ENCODE results near the gene CBR3.
A peak's percentile ranks its signal among the peaks of the same experiment; 100 is the strongest.

Gene CBR3

GRCh38 chr21:36155603-36156338 is 20.9 kb downstream of the CBR3 start:
- DNase-seq (ENCODE audit: low read depth in 2 of 2, low spot score in 1 of 2), result no peak

DNA sequence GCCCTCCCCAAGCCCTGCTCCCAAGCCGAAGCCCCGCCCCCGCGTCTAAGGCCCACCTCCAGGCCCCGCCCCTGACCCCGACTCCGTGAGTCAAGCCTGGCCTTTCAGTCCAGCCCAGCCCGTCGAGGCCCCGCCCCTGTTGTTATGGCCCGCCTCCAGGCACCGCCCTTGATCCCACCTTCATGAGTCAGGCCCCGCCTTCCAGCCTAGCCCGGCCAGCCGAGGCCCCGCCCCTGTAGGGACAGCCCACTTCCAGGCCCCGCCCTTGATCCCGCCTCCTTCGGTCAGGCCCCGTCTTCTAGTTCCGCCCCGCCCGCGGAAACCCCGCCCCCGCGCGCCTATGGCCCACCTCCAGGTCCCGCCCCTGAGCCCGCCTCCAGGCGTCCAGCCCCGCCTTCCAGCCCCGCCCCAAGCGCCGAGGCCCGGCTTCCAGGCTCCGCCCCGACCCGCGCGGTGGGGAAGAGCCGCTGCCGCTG is 21.5 kb downstream of the CBR3 start:
- DNase-seq (ENCODE audit: low read depth in 2 of 2, low spot score in 1 of 2), result peak; percentile 99

DNA sequence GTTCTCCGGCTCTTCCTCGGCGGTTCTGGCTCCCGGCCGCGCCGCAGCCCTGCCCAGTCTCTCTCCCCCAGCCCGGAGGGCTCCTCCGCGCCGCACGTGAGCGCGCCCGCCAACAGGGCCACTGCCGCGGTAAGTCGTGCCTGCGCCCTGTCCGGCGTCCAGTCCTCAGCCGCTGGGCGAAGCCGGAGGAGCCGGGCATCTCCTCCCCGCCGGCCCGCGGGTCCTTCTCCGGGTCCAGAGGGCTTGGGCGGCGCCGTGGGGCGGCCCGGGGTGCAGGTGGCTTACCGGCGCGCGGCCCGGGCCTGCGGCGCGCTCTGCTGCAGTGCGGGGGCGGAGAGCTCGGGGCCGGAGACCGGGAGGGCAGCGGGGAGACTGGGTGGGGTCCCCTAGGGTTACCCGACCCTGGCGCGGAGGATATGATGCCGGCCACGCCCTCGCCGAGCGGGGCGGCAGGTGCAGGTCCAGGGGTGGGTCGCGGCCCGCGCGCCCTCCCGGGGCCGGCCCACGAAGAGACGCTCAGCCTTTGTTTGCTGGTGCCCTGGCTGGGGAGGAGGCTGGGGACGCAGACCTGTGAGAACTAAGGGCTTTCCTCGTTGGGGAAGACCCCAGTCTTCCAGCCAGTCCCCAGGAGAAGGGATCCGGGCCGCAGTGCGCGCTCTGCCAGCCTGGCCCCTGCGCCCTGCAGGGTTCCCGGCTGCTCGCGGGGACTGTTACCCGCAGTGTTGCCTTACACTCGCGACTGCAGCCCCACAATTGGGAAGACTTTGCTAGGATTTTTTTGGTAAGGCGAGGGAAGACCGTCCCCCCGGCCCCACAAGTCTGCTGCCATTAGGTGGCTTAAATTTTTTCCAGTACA is 22.2 kb downstream of the CBR3 start, which contains the start of gene DOP1B:
Gene DOP1B, plus strand, starts transcription at position 10 of the 856 bp plus-strand sequence. CDS start 7,910 bp downstream, outside the sequence.
- no peak for DNase-seq (ENCODE audit: low read depth in 2 of 2, low spot score in 1 of 2)

GRCh38 chr21:36159356-36159921 is 24.6 kb downstream of the CBR3 start:
- no peak for DNase-seq (ENCODE audit: low read depth in 2 of 2, low spot score in 1 of 2)

DNA sequence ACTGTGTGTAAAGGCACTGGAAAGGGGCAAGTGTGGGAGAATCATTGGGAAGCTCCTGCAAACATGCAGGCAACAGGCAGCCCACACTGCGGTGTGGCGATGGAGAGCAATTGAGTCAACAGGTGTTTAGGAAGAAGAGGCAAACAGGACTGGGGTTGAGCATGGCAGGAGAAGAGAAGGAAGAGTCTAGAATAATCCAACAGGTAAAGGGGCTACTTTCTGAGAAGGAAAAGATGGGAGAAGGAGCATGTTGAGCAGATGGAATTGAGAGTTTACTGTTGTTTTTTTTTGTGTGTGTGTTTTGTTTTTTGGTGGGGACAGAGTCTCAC is 25.9 kb downstream of the CBR3 start:
- DNase-seq (ENCODE audit: low read depth in 2 of 2, low spot score in 1 of 2), result no peak

DNA sequence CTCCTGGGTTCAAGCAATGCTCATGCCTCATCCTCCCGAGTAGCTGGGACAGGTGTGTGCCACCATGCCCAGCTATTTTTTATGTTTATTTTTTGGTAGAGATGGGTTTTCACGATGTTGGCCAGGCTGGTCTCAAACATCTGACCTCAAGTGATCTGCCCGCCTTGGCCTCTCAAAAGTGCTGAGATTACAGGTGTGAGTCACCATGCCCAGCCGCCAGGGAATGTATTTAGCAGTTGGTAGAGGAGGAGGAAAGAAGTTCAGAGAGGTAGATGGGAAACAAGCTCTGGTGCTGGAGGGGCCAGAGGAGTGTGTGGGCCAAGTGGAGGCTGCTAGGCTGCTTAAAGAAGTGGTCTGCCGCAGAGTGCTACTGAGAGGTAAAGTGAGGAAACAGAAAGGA is 27.8 kb downstream of the CBR3 start:
- DNase-seq (ENCODE audit: low read depth in 2 of 2, low spot score in 1 of 2), result no peak

- no peak for DNase-seq (ENCODE audit: low read depth in 2 of 2, low spot score in 1 of 2)
Measured at GRCh38 chr21:36163750-36164741, 29.2 kb downstream of the CBR3 start.

DNA sequence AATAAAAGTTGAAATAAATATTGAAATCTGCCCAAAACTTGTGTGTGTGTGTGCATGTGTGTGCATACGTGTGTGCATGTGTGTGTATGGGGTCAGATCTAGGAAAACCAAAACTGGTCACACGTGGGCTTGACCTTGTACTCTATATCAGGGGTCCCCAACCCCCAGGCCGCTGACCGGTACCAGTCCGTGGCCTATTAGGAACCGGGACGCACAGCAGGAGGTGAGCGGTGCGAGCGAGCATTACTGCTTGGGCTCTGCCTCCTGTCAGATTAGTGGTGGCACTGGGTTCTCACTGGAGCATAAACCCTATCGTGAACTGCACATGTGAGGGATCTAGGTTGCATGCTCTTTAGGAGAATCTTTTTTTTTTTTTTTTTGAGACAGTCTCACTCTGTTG is 30.5 kb downstream of the CBR3 start:
- no peak for DNase-seq (ENCODE audit: low read depth in 2 of 2, low spot score in 1 of 2)

DNA sequence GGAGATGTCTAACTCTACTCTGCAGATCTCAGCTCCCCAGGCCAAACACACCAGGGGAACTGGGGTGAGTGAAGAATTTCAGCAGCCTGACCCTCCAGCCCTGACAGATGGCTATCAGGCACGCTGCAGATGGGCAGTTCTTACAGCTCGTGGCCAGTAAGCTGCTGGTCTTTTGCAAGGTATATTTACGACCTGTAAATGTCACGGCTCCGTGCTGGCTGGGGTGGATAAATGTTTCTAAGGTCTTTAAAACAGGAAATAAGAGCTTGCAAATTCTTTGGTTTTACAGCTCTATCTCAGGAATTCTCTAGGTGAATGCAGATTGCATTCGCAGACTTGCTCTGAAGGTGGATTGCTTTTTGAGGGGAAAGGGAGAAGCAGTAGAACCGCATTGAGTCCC is 31.8 kb downstream of the CBR3 start:
- no peak for DNase-seq (ENCODE audit: low read depth in 2 of 2, low spot score in 1 of 2)

GRCh38 chr21:36167541-36167940 is 32.7 kb downstream of the CBR3 start:
- DNase-seq (ENCODE audit: low read depth in 2 of 2, low spot score in 1 of 2), result no peak

DNA sequence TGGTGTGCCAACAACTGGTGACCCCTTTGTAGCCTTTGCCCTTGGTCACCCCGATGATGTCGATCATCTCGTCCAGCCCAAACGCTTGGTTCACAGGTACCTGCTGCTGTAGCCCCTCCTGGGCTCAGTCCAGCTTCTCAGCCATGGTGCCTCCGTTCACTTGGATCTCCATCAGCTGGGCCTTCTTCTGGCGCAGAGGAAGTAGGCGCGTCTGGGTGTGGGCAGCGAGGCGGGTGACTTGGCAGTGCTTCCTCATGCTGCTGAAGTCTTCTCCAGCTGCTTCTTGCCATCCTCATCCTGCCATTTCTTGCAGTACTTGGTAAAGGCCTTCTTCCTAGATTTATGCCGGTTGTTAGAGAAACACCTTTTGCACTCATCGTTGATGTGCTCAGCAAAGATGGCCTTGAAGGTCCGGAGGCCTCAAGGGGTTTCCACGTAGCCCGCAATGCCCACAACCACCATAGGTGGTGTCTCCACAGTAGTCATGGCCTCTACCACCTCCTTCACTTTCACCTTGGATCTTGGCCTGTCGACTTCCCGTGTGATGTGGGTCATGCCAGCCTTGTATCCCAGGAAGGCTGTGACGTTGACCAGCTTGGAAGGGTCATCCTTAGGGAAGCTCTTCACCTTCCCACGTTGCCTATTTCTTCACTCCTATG is 34.7 kb downstream of the CBR3 start:
- DNase-seq (ENCODE audit: low read depth in 2 of 2, low spot score in 1 of 2), result no peak

DNA sequence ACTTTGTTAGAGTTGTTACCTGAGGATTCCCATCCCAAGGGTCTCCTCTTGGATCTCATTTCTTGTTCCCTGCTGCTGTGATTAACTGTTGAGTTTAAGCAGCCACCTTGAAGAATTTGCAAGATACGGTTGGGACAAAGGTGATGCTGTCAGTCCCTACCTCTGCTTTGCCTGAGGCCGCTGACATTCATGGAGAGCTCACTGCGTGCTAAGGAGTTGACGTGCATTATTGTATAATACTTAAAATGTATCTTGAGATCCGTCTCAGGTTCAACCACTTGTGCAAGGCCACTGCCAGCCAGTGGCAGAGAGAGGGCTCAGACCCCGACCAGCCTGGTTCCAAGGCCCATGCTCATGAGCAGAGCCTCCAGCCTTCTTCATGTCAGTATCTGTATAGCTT is 35.9 kb downstream of the CBR3 start:
- DNase-seq (ENCODE audit: low read depth in 2 of 2, low spot score in 1 of 2), result no peak

- no peak for DNase-seq (ENCODE audit: low read depth in 2 of 2, low spot score in 1 of 2)
Measured at GRCh38 chr21:36171336-36171735, 36.5 kb downstream of the CBR3 start.

DNA sequence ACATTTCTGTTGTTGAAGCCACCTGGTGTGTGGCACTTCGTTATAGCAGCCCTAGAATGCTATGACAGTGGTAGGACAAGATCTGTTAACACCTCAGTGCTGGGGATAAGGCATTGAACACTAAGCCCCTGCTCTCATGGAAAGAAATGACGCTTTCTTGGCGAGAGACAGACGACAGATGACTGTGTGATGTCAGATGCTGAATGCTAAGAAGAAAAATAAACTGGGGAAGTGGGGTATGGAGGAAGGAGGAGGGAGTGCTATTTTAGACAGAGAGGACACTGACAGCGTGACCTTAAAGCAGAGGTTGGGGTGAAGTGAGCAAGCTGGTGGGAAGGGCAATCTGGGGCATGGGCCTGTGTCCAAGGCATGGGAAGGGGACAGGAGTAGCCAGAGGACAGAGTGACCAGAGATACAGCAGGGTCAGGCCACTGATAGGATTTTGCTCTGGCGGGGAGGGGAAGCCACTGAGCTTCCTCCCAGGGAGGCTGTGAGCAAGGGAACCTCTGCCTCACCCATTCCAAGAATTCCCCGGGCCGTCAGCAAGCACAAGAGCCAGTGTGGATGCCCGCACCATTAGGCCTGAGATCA is 37.0 kb downstream of the CBR3 start:
- no peak for DNase-seq (ENCODE audit: low read depth in 2 of 2, low spot score in 1 of 2)

GRCh38 chr21:36174780-36175179 is 39.9 kb downstream of the CBR3 start:
- no peak for DNase-seq (ENCODE audit: low read depth in 2 of 2, low spot score in 1 of 2)

- no peak for DNase-seq (ENCODE audit: low read depth in 2 of 2, low spot score in 1 of 2)
Measured at GRCh38 chr21:36175771-36176565, 41.1 kb downstream of the CBR3 start.

GRCh38 chr21:36178349-36178748 is 43.5 kb downstream of the CBR3 start:
- DNase-seq (ENCODE audit: low read depth in 2 of 2, low spot score in 1 of 2), result no peak

DNA sequence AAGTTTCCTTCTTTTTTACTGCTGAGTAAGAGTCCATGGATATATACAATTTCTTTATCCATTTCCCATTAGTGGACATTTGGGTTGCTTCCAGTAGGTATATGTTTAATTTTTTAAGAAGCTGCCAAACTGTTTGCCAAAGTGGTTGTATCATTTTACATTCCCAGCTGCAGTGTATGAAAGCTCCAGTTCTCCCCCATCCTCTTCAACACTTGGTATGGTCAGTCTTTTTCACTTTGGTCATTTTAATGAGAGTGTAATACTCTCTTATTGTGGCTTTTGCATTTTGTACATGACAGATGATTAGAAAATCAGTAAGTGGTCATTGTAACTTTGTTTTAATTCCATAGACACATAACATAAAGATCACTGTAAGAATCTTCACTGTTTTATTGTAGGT is 44.3 kb downstream of the CBR3 start:
- DNase-seq (ENCODE audit: low read depth in 2 of 2, low spot score in 1 of 2), result no peak

DNA sequence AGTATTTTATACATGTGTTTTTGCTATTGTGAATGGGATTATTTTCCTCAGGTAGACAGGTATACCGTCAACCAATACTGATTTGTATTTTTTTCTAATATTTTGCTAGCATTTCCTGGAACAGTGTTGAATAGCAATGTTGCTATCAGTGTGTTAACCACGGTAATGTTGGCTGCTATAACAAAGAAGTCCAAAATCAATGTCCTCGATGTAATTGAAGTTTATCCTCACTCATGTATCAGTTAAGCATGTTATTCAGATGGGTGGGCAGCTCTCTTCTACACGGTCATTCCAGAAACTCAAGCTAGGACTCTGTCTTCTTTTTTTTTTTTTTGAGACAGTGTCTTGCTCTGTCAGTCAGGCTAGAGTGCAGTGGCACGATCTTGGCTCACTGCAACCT is 46.1 kb downstream of the CBR3 start:
- no peak for DNase-seq (ENCODE audit: low read depth in 2 of 2, low spot score in 1 of 2)

All from stimulated activated CD8-positive, alpha-beta memory T cell treated with anti-CD3 and anti-CD28 coated beads, Interleukin-4, amount 100 ng/mL, for 1 hour (primary cell).